ENCODE measurements around the gene CEACAM1.

- no peak for TF ChIP-seq CTCF (conservative IDR thresholded peaks at IDR 0.05; ENCODE audit: low read depth, low read length)
- no peak for TF ChIP-seq EZH2 (IDR thresholded peaks at IDR 0.05; ENCODE audit: low read length, unreplicated experiment)
These were observed 9.2 kb downstream of the CEACAM1 start for GRCh38 chr19:42519108-42519507.
